ENCODE results near the gene CLPX. TPM values are rescaled to one million over a fixed set of nuclear protein-coding genes. Genes with fewer than 3 reads are reported as not detected.

Gene CLPX
- total RNA-seq (2014; rRNA removed; shearing (Covaris generic)) (26.0 and 34.0 TPM in 2 replicates), total RNA-seq (2022) (51.8 and 53.3 TPM in 2 replicates), Bru-seq, nascent RNA (percentile 74 among the genes with signal in this experiment), BruChase-seq, experiment 1, labeled RNA remaining after a 6-hour chase (percentile 68 among the genes with signal in this experiment), BruChase-seq, experiment 2, labeled RNA remaining after a 2-hour chase (percentile 77 among the genes with signal in this experiment)
- long read RNA-seq, full-length matches to known transcripts, result 61 of 78 reads
- long read RNA-seq, partial matches to known transcripts, result 6 of 78 reads
- long read RNA-seq, other reads (novel, unspliced or antisense), result 11 of 78 reads

- ChIA-PET CTCF (ENCODE audit: unreplicated experiment) (interaction anchor here (0.5 to 0.9 kb wide), 3 partner anchors 151 to 1262 kb away, joined by 3 to 4 read pairs (median 3); no protein-coding TSS in a partner anchor), POLR2A (interaction anchor here (0.5 to 1.9 kb wide), 19 partner anchors 10 to 1909 kb away, joined by 3 to 7 read pairs (median 3); partner anchors contain the start of genes PARP16 and RNU5B-1)
- Histone ChIP-seq H3K79me2 (ENCODE audit: insufficient read depth, low read depth, low read length) (peaks cover 48% of the 10 kb centered on the region), H3K9me3 (ENCODE audit: low read length) (no peaks in the 10 kb centered on the region), H3K36me3 (ENCODE audit: insufficient read depth, low read length) (peaks cover 10% of the 10 kb centered on the region), H3K4me2 (ENCODE audit: low read length) (peak within 1 kb of the TSS; percentile 80), H4K20me1 (ENCODE audit: insufficient read depth, low read length) (no peaks in the 10 kb centered on the region; the same call in 1 of the 2 replicates), H3K9me2 (ENCODE audit: insufficient read depth, low read length) (no peaks in the 10 kb centered on the region), H3K4me1 (ENCODE audit: insufficient read depth, low read length, poor library complexity, severe bottlenecking) (peaks cover 27% of the 10 kb centered on the region), H3K27ac (ENCODE audit: low read depth, low read length, poor library complexity, severe bottlenecking) (peak within 1 kb of the TSS; percentile 65), H3K4me3 (ENCODE audit: low read depth, low read length, poor library complexity, severe bottlenecking) (peak within 1 kb of the TSS; percentile 94), H2AFZ (ENCODE audit: low read length) (peak within 1 kb of the TSS; percentile 99)
- peak; percentile 92 for DNase-seq (ENCODE audit: low spot score)
- no peak for TF ChIP-seq EZH2phosphoT487 (IDR thresholded peaks at IDR 0.05; ENCODE audit: borderline replicate concordance, low read depth, low read length)
- no peak for TF ChIP-seq CTCF (conservative IDR thresholded peaks at IDR 0.05; ENCODE audit: low read length)
- intact Hi-C loops (cut with micrococcal nuclease; ENCODE audit: unreplicated experiment), result loop anchor here (1.0 to 10.0 kb wide), 5 partner anchors 52 to 200 kb away; partner anchors contain the start of genes PARP16, PDCD7 and RNU5B-1
- BruUV-seq (replicated peaks), result no TSS peak
Measured at GRCh38 chr15:65184868-65185717, at the start of gene CLPX. Gene CLPX (minus strand): TSS chr15:65185342. CDS start chr15:65185153, 189 bp downstream.

- Histone ChIP-seq H2AFZ (ENCODE audit: low read length) (no peak overlapping the region), H3K9me2 (ENCODE audit: insufficient read depth, low read length) (no peaks in the 10 kb centered on the region), H3K4me3 (ENCODE audit: low read depth, low read length, poor library complexity, severe bottlenecking) (no peak overlapping the region), H3K4me2 (ENCODE audit: low read length) (no peak overlapping the region), H3K9me3 (ENCODE audit: low read length) (no peaks in the 10 kb centered on the region), H4K20me1 (ENCODE audit: insufficient read depth, low read length) (no peaks in the 10 kb centered on the region), H3K79me2 (ENCODE audit: insufficient read depth, low read depth, low read length) (no peaks in the 10 kb centered on the region), H3K36me3 (ENCODE audit: insufficient read depth, low read length) (no peaks in the 10 kb centered on the region), H3K4me1 (ENCODE audit: insufficient read depth, low read length, poor library complexity, severe bottlenecking) (no peaks in the 10 kb centered on the region), H3K27ac (ENCODE audit: low read depth, low read length, poor library complexity, severe bottlenecking) (no peak overlapping the region)
- BruUV-seq (replicated peaks), result no TSS peak
- ChIA-PET POLR2A (interaction anchor here (0.6 kb wide), 1 partner anchor 60 kb away, joined by 3 read pairs; no protein-coding TSS in a partner anchor), CTCF (ENCODE audit: unreplicated experiment) (no interaction called here)
- no peak for TF ChIP-seq CTCF (conservative IDR thresholded peaks at IDR 0.05; ENCODE audit: low read length)
- no peak for TF ChIP-seq EZH2phosphoT487 (IDR thresholded peaks at IDR 0.05; ENCODE audit: borderline replicate concordance, low read depth, low read length)
- no peak for DNase-seq (ENCODE audit: low spot score)
- intact Hi-C loops (cut with micrococcal nuclease; ENCODE audit: unreplicated experiment), result no loop called here
Measured at GRCh38 chr15:65233696-65234095, 48.6 kb upstream of the CLPX start.

Measured in OCI-LY7 (cell line).